Germinal center (tissue), 1 donor: ENCODE data around the gene RSPH10B.
"Not testable (repeated sequence)": the region's sequence is repeated elsewhere in the genome, so short reads cannot be mapped to it uniquely, and the experiment has no call there.

Experiments used
- DNase-seq: peaks from one replicate; pipeline ENCODE4 v3.0.0; 2012; ENCODE audit warnings: mixed read lengths, low spot score

The RSPH10B gene

DNA sequence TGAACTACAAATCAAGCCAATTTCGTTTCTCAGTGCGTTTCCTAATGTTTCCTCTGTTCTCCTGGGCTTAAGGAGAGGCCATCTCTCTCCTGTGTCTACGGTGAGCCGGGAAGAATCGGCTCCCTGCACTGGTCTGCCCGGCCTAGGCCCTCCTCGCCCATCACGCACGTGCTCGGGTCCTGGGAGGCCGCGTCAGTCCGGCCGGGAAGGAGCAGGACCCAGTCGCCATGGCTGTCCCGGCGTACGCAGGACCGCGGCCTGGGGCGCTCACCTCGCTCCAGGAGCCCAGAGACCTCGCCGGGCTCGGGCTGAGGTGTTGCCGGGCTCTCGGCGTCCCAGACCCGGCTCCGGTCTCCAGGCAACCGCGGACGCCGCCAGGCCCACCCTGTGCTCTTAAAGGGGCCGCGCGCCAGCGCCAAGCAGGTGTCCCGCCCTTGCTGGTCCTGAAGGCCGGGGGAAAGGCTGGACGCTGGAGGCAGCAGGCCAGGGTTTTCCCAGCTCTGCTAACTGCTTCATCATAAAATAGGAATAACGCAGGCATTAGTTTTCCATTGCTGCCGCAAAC is at the start of gene RSPH10B:
Gene RSPH10B (minus strand): TSS at position 343 of the 565 bp plus-strand sequence. CDS start 3,573 bp downstream, outside the sequence.
- DNase-seq = not testable (repeated sequence)

DNA sequence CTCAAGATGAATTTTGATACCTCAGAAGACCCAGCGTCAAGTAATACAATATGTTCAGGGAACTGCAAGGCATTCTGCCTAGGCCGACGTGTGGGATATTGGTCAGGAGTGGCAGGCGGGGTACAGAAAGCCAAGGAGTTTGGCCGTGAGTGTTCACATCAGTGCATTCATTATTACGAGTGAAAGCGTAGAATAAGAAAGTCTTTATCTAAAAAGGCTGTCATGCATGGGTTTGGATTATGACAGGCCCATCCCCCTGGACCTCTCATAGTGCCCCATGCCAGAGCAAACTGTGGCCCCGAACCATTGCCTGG is 46.1 kb upstream of the RSPH10B start:
- no peak for DNase-seq

GRCh38 chr7:6015917-6016652 is 45.6 kb upstream of the RSPH10B start:
- no peak for DNase-seq

DNA sequence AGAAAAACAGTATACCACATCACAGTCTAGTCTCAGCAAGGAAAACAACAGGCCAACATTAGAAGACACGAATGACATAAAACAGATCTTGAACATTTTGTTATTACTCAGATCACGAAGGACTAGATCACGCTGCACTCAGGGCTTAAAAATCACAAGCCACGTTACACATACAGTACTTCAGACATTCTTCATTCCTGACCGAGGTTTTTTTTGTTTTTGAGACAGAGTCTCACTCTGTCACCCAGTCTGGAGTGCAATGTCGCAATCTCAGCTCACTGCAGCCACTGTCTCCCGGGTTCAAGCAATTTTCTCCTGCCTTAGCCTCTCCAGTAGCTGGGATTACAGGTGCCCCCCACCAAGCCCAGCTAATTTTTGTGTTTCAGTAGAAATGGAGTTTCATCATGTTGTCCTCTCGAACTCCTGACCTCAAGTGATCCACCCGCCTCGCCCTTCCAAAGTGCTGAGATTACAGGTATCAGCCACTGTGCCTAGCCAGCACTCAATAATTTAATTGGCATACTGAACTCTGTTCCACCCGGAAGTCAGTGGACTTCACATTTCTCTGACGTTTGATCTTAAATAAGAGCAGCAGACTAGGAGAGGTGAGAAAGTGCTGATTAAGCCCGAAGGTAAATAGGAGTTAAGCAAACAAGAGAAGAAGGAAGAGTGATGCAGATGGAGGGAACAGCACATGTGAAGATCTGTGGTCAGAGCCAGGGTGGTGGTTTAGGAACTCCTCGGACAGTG is 42.0 kb upstream of the RSPH10B start:
- no peak for DNase-seq

DNA sequence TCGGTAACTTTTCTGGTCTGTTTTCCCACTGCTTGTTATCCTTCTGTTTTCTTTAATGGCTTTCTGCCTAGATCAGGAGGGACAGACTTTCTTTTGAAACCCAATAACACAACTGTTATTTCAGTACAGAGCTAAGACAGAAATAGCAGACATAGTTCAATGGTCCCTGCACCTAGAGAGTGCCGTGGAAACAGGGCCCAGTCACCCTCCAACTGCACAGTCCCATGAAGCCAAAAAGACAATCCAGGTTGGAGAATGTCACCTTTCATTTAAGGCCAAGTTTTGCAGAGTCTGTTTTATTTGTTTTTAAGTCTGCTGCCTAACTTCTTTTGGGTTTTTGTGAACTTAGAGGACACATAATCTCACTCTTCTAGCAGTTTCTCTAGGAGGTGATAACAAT is 41.1 kb upstream of the RSPH10B start:
- no peak for DNase-seq

DNA sequence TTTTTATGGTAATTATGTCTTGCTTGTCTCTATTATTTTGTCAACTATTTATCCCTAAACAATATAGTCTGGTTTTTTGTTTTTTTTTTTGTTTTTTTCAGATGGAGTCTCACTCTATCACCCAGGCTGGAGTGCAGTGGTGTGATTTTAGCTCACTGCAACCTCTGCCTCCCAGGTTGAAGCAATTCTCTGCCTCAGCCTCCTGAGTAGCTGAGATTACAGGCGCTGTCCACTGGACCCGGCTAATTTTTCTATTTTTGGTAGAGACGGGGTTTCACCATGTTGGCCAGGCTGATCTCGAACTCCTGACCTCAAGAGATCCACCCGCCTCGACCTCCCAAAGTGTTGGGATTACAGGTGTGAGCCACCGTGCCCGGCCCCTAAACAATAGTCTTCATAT is 39.9 kb upstream of the RSPH10B start:
- not testable (repeated sequence) for DNase-seq

- DNase-seq = peak; percentile 92
Observed at GRCh38 chr7:6008668-6009611, 38.5 kb upstream of the RSPH10B start, which contains the start of the genes AIMP2 and PMS2. Gene AIMP2 (plus strand): TSS chr7:6009272. CDS start chr7:6009364, 92 bp downstream. Gene PMS2 (minus strand): TSS chr7:6009049. CDS start chr7:6009019, 30 bp downstream.

DNA sequence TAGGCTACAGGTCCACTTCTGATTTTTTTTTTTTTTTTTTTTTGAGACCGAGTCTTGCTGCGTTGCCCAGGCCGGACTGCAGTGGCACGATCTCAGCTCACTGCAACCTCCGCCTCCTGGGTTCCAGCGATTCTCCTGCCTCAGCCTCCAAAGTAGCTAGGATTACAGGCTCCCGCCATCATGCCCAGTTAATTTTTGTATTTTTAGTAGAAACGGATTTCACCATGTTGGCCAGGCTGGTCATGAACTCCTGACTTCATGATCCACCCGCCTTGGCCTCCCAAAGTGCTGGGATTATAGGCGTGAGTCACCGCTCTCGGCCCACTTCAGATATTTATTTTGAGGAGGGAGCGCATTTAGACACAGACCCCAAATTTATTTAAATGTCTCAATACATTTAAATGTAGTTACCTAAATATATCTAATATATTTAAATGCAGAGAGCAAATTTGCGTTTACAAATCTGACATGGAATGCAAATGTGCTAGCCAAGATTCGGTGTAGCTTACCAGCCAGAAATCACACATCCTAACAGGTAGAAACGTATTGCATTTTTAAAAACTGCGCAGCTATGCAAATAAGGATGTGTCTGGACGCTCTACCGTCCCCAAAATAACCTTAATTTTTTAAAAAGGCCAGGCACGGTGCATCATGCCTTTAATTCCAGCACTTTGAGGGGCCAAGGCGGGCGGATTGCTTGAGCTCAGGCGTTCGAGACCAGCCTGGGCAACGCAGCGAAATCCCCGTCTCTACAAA is 37.5 kb upstream of the RSPH10B start:
- peak; percentile 43 for DNase-seq

DNA sequence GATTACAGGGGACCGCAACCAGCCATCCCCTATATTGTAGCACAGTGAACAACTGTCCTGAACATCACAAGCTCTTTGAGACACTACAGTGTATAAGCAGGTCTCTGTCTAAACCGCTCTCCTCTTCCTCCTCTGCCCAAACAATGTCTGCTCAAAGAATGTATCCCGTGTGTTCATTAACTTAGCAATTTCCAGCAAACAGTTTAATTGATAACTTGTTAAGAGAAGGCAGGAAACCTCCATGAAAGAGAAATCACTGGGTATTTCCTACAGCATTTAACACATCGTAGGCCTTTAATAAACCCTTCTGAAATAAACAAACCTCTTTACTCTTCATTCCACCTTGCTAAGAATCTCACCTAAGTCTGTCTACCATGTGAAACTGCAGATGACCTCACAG is 36.9 kb upstream of the RSPH10B start:
- DNase-seq = no peak

DNA sequence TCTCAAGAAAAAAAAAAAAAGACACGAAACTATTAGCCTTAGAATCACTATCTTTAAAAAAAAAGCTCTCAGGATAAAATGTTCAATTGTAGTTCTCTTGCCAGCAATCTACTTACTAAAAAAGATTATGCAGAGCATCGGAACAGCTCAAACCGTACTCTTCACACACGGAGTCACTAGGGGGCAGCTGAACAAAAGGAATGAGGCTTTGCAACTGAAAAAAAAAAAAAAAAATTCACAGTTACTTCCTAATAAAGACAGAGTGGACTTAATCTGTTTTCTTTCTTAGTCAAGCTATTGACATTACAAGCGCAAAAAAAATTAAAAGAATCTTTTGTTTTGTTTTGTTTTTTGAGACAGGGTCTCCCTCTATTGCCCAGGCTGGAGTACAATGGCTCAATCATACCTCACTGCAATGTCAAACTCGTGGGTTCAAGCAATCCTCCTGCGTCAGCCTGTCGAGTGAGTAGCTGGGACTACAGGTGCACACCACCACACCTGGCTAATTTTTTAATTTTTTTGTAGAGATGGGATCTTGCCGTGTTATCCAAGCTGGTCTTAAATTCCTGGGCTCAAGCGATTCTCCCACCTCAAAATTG is 26.8 kb upstream of the RSPH10B start:
- peak; percentile 49 for DNase-seq

- DNase-seq = not testable (repeated sequence)
Observed at GRCh38 chr7:5987061-5987460, 16.6 kb upstream of the RSPH10B start.

GRCh38 chr7:5979680-5980314 is 9.3 kb upstream of the RSPH10B start:
- DNase-seq = not testable (repeated sequence)

DNA sequence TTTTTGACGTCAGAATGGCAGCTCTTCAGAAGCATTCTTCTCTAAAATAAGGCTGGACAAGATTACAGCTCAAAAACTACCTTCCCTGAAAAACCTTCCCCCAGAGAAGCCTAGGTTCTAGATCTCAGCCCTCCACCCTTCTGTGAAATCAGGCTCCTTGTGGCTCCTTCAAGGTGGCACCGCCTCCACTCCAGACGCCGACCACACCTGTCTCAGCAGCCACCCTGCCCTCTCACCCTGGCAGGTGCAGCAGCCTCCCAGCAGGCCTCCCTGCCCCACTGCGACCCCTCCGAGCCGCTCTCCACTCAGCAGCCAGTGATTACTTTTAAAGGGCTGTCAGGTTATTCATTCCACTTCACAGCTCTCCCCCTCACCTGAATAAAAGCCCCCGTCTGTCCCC is 3.1 kb upstream of the RSPH10B start:
- not testable (repeated sequence) for DNase-seq

- DNase-seq = not testable (repeated sequence)
Observed at GRCh38 chr7:5963810-5964209, 6.7 kb downstream of the RSPH10B start.

GRCh38 chr7:5963205-5963604 is 7.3 kb downstream of the RSPH10B start:
- not testable (repeated sequence) for DNase-seq

- not testable (repeated sequence) for DNase-seq
Observed at GRCh38 chr7:5934945-5935450, 35.5 kb downstream of the RSPH10B start.

DNA sequence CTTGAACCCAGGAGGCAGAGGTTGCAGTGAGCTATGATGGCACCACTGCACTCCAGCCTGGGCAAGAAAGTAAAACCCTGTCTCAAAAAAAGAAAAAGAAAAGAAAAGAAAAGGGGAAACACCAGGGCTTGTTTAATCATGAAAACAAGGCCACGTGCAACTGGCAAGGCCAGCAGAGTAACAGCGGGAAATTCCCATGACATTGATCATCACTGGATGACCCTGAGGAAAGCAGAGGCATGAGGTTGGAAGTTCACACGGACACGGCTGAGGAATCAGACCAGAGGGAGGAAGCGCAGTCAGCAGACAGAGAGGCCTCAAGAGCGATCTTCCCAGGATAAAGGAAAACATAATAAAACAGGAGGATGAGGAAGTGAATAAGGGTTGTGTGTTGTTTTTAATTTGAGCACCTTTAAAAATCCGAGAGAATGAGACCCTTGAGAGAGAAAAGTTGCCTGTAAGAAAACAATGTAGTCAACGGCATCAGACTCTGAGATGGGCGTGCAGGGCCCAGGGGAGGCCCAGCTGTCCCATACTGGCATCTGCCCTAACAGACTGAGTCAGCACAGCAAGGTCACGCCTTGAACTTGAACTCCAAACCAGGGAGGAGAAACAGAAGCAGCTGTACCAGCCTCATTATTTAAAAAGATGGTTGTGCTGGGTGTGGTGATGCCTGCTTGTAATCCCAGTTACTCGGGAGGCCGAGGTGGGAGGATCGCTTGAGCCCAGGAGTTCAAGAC is 38.4 kb downstream of the RSPH10B start:
- DNase-seq = not testable (repeated sequence)

- DNase-seq = not testable (repeated sequence)
Observed at GRCh38 chr7:5931250-5931649, 39.2 kb downstream of the RSPH10B start.

GRCh38 chr7:5930290-5930689 is 40.2 kb downstream of the RSPH10B start:
- DNase-seq = not testable (repeated sequence)
